Stimulated activated naive CD4-positive, alpha-beta T cell treated with Interleukin-2 at 50 U/mL for 16 hours (primary cell): ENCODE data around the gene PIP4K2A.

Experiments used
- DNase-seq: peaks from one replicate; lab custom pipeline; 2025; lab: John Stamatoyannopoulos, UW

The PIP4K2A gene

DNA sequence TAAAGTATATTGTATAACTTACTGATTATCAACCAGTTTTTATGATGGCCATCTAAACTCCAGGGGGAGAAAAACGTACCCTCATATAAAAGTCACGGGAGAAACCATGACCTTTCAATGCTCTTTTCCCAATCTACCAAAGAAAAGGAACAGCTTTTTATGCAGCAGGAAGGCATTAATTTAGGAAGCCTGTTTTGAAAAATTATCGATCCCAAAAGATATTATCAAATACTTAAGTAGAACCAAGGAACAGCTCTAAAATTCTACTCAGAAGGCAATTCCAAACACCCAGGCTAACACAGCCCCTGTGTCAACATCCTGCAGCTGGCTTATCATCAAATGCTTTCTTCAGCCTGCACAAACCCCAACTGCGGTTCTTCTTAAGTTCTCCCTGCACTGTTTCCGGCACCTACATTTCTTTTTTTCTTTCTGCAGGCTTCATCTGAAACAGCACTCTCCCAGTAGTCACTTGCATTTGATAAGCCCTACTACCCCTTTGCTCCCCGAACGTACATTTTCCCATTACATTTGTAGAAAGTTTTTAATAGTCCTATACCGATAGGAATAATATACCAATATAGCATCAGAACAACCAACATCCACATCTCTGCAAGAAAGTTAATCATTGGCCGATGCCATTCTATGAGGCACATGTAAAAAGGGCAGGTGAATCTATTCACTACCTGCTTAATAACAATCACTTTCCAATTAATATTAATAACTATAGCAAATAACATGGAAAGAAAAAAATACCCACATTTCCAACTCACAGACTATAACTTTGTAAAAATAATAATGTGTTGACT lies 47.9 kb downstream of the PIP4K2A start:
- DNase-seq, result peak; percentile 36

DNA sequence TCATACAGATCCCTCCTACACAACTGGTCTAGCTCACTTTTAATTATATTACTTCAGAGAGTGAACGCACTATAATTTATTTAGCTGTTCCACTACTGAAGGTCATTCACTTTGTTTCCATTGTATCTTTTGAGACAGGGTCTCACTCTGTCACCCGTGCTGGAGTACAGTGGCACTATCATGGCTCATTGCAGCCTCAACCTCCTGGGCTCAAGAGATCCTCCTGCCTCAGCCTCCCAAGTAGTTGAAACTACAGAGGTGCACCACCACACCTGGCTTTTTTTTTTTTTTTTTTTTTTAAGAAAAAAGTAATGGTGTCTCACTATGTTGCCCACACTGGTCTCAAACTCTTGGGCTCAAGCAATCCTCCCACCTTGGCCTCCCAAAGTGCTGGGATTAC lies 49.0 kb downstream of the PIP4K2A start:
- no peak for DNase-seq

DNA sequence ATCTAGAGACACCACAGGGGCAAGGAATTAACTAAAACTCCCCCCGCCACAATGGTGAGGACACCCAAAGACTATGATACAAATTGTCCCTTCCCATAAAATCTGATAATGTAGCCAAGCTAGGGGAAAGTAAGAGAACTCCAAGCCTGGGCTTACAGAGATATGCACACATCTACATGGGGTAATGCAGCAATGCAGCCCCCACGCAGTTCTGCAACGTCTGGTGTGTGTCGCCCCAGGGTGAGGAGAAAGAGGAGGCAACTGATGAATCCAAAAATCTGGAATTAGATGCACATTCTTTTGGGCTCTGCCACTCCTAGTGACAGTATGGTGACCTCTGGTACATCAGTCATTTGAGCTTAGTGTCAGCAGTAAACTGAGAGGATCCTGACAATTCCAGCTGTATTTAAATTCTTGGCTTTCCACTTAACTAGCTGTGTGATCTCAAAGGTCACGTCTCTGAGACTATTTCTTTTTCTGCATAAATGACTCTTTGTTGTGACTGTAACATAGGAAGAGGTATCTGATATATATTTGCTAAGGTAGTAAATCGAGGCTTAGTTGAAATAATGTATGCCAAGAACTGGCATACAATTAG lies 51.5 kb downstream of the PIP4K2A start:
- DNase-seq, result no peak

DNA sequence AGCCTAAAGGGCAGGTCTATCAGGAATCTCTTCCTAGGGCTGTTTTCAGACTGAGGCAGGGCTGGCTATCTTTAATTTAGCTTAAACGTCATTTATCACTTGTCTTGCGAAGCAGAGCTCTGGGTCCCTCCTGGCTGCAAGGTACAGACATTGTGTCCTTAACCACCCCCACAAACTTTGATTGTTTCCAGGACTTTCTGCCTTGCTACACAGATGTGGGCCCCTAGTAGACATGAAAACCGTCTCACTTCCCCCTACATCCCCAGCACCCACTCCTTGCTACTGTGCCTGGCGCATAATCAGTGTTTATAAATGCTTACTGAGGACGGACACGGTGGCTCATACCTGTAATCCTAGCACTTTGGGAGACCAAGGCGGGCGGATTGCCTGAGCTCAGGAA lies 54.5 kb downstream of the PIP4K2A start:
- no peak for DNase-seq

DNA sequence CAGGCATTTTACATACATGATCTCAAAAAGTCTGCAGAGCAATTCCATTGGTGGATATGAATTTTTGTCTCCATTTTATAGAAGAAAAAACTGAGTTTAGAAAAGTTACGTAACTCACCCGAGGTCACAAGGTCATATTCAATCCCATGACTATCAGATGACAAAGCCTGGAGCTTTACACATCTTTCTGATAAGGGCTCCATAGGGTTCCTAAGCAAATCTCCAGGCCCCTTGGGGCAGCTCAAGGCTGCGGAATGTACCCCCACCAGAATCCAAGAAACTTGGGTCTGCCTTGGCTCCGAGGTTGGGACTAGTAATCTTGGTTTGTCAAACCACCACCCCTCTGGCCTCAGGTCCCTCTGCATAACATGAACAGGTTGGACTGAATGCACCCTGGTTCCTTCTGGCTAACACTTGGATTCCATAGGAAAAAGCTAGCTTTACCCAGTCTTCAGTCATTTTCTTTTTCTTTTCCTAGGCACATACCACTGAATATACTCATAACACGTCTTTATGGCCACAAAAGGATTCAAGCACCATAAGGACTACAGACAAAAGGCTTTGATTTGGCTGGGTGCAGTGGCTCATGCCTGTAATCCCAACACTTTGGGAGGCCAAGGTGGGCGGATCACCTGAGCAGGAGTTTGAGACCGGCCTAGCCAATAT lies 55.5 kb downstream of the PIP4K2A start:
- DNase-seq, result no peak

DNA sequence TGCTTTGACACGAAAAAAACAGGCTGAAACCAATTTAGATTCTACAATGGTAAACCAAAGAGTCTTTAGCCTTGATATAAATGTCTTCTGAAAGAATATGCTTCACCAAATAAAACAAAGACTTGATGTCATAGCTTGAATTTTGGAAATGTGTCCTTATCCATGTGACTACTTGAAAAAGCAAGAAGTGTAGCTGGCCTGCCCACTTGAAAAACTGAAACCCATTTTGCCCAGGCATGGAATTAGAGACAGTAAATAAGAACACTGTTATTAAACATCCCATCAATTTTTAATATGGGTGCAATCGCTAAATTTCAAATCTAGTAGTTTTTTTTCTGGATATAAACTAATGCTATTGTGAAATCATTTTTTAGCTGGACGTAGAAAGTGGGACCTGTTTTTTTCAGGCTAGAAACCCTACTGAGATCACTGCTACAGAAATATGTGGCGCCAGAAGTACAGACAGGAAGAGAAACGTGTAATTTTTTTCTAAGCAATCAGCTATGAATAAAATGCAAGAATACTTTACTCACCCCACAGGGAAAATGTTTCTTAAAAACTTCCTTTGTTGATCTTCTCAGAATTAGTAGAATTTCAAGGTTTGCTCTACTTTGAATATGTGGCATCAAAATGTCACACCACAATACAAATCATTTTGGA lies 56.7 kb downstream of the PIP4K2A start:
- DNase-seq, result no peak

DNA sequence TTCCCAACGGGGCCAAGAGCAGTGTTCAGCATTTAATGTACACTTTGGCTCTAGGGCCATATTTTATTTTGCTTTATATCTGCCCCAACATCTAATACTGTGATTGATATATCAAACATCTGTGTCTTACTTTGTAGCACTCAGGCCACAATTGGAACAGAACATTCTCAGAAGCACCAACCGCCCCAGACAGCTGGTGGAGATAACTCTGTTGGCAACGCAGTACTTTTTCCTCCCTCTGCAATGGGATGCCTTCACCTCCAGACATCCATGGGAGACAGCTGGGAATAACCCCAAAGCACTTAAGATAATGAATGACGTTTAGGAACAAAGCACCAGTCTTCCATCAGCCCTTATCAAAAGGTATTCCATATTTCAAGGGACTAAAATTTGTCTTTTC lies 57.4 kb downstream of the PIP4K2A start:
- DNase-seq, result no peak

DNA sequence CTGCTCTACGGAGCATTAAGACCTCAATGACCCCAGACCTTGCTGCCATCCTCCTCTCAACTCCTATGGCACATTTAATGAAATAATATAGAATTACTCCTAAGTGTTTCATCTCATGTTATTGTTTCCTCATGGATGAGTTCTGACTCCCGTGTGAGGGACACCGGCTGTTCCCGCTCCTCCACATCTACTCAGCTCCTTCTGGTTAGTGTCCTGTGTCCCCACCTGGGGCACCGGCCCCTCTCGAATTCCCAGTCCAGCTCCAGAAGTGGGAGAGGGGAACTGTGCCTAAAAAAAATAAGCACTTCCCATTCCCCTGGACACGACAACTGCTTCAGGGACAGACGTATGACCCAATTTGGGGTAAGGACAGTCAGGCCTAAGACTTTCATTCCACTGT lies 58.3 kb downstream of the PIP4K2A start:
- no peak for DNase-seq

DNA sequence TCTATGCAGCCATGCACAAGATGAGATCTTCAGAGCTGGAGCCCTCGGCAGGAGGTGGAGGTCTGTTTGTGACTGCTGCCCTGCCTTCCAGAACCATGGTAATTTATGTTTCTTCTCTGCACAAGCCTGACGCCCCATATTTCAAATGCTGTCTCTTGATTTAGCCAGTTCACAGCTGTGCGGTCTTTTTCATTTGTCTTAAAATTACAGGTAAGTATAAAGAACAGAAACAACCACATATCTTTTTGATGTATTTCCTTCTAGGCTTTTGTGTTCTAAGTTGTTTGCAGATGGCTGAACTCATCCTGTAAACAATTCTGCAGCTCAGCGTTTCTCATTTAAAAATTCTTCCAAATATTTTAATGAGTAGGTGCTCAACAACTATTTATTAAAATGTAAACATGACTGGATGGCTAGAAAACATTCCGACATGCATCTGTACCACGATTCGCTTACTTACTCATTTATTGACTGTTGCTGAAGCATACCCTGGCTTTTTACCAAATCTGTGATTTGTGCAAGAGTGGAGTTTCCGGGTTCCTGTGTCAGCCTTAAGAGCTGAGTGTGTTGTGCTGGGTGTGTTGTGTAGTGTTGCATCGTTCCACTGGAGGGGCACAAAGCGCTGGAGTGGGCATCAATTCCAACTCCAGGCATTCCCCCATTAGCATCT lies 58.9 kb downstream of the PIP4K2A start:
- DNase-seq, result no peak

DNA sequence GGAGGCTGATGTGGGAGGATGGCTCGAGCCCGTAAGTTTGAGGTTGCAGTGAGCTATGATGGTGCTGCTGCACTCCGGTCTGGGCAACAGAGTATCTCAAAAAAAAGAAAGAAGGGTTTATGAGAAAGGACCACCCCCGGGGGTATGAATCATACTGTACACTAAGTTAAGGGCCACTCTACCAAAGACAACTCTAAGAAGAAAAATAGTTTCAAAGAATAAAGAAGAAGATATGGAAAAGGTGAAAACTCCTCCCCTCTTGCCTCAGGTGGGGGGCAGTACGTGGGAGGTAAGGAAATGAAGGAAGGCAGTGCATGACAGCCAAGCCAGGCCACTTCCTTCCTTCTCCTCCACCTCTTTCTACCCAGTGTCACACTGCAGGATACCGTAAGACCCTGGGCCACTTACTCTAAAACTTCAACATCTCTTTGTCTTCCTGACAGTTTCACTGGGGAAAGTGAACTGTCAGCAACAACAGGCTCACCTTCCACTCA lies 61.3 kb downstream of the PIP4K2A start:
- DNase-seq, result peak; percentile 58

DNA sequence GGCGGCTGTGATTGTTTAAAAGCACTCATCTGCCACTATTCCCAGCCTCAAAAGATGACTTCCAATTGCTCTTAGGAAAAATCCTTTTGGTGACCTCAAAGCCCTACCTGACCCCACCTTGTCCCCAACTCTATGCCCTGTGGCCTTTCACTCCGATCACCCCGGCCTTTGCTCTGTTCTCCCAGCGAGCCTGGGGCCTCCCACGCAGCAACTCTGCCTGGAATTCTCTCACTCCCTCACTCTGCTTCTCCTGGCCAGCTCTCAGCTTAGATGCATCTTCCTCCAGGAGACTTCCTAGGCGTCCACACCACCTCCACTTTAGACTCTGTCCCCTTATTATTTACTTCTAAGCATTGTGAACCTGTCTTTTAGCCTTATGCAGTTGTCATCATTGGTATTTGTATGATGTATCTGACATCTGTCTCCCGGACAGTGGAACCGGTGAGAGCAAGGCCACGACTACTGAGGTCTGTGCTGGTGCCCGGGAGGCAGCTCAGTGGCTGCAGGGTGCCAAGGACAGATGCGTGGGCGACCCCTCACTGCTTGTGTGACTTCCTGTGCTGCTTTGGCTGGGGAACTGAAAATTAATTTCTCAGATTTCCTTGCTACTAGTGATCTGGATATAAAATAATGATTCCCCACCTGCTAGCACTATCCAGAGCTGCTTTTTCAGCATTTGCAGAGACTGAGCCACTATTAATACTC lies 63.0 kb downstream of the PIP4K2A start:
- DNase-seq, result peak; percentile 36

DNA sequence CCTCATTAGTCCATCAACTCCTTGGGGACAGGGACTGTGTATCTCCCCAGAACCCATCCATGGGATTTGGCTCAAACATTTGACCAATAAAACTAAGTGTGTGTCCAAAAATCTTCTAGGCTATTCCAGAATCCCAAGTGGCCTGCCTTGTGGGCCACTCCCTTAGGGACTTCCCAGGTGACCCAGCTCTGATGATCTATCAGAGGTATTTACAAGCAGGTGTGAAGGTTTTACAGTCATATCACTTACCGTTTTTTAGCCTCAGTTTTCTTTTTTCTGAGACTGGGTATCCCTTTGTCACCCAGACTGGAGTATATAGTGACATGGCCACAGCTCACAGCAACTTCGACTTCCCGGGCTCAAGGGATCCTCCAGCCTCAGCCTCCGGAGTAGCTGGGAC lies 64.4 kb downstream of the PIP4K2A start:
- DNase-seq, result no peak

DNA sequence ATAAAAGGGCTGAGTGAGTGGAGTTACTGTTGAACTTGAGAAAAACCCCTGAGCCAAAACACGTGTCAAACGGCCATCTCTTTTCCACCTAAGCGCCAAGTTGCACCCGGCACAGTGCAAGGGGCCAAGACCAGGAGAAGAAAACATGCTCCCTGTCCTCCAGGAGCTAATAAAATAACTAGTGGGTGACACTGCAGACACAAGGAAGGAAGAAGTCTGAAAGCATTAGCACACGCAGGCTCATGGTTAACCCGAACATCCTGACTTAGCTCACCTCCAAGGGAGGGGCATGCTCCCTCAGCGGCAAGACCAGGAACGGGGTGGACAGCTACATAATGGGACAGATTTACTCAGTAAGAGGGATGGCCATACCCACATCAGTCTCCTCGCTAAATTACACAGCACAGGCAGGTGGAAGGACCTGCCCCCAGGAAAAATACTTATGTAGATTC lies 65.0 kb downstream of the PIP4K2A start:
- DNase-seq, result peak; percentile 23

DNA sequence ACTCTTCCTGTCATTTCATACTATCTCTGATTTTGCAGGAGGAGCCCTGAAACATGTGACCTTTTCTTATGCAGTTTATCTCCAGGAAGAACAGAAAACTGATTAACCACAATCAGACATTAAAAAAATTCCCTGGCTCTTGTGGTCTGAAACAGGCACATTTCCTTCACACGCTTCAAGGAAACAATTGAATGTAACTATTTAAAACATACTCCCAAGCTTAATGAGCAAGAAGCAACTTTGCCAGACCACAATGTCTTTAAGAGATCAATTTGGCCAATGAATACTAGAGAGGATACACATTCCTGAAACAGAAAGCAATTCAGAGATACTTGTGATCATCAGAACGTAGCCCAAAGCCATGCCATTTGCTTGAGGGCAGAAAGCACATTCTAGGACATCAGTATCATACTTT lies 65.8 kb downstream of the PIP4K2A start:
- DNase-seq, result no peak

DNA sequence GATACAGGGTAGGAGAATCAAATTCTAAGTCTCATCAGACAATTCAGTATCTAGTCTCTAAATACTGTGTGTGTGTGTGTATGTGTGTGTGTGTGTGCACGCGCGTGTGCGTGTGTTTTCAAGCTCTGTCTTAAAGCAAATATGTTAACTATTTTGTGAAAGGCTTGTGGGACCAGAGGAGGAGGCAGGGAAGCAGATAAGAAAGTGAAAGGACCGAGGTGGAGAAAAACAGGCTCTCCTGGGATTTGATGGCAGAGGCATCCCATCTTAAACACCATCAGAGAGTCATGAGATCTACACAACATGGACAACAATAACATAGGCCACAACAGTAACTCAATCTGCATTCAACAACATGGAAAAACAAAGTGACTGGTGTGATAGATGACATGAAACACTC lies 67.1 kb downstream of the PIP4K2A start:
- DNase-seq, result no peak

DNA sequence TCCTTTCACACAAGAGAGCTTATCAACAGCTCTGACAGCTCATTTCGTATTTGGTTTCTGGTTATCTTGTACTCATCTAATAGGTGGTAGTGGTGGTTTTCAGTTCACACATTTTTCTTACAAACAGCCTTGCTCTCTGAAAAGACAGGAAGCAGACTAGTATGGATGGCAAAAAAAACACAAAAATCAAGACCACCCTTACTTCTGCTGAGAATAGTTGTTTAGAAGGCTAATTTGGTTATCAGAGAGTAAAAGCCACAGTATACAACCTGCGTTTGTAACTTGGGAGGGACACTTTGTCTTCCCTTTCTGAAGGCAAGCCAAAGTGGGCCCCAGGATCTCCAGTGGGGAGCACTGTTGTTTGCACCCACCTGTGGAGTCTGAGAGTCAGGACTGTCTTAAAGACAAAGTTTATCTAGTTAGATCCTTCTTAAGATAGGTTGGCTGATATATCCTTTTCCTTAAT lies 68.0 kb downstream of the PIP4K2A start:
- DNase-seq, result no peak

DNA sequence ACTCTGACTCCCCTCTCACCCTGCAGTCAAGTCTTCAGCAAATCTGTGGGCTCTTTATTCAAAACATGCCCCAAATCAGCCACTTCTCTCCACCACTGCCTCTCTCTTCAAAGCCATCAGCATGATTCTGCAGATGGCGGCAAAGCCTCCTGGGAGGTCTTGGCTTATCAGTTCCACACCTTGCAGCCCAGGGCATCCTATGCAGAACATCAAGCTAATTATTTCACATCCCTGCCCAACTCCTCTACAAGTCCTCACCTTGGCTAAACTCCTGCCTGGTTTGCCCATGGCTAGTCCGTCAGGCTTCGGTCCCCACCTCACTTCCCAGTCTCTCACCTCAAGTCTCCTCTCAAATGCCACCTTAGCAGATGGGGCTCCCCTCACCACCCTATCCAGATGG lies 70.2 kb downstream of the PIP4K2A start:
- no peak for DNase-seq

DNA sequence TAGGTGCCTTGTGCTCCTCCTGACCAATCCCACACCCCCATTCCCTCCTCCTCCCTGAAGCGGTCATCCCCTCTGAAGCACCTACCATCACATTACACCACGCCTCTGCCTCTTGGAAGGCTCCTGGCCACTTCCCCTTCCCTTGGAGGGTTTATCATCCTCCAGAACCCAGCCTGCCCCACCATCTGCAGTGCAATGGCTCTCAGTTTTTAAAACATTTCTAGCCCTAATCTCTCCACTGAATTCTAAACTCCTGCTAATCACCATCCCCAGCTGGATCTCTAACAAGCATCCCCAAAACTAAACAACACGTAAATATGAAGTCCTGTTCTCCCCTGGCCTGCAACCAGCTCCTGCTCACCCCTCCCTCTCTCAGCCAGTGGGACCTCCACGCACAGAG lies 70.6 kb downstream of the PIP4K2A start:
- DNase-seq, result no peak

DNA sequence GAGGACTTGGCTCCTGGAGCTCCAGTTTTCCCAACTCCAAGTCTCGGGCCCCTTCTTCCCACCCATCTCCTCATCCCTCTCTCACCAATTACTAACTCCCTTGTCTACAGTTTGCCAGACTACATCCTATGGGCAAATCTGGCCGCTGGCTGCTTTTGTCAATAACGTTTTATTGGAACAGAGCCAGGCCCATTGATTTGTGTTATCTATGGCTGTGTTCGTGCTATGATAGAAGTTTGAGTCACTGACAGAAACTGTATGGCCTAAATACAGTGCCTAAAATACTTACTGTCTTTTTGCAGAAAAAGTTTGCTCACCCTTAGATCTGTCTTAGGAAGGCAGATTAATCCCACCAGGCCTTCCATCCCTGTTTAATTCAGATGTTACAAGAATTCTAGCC lies 71.3 kb downstream of the PIP4K2A start:
- DNase-seq, result no peak

DNA sequence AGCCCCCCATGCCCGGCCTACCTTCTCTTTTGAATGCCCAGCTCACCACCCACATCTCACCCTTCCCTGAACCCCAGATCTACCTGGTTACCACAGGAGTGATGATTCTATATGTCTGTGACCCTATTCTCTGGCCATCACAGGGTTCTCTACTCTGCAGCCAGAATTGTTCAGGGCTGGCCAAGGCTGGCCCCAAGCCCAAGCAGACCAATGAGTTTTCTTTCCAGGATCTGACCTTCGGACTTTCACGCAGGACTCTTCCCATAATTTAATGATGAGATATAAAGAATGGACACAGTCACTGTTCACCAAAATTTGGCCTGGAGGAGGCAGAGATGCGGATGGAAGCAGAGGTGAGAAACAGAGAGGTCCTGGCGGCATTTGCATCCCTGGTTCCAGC lies 72.6 kb downstream of the PIP4K2A start:
- DNase-seq, result no peak

DNA sequence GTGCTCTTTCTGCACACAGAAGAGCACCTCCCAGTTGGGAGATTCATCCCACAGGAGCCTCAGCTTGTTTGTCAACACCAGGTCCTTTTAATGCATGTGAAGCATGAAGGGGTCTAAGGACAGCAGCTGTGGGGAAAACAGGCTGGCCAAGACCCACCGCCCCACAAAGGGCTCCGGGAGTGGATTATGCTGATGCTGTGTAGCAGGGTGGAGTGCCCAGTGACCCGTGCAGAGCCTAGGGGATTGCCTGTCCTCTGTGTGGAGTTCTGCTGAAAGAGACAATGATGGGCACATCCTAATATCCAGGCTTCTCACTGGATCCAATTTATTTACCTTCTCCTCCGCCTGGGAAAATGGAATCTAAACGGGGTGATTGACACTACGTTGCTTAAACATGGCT lies 74.0 kb downstream of the PIP4K2A start:
- DNase-seq, result no peak
